Measurements from ENCODE around the gene GKAP1. TPM values are rescaled to one million over a fixed set of nuclear protein-coding genes. Genes with fewer than 3 reads are reported as not detected.

The GKAP1 gene
- total RNA-seq, 4 donors from 2014 or later, result 12.3 to 22.4 (median 13.4) TPM

Other genes with a start within 250 kb of the GKAP1 start
- 1 to 10 TPM; 4.6 to 9.3 (median 5.9) TPM for gene IDNK, start 194.6 kb downstream of the GKAP1 start, total RNA-seq
- 100 to 1,000 TPM; 112 to 123 (median 119) TPM for gene UBQLN1, start 109.8 kb downstream of the GKAP1 start, total RNA-seq
- 1 to 10 TPM; 3.9 to 5.4 (median 4.5) TPM for gene KIF27, start 103.7 kb upstream of the GKAP1 start, total RNA-seq
- 100 to 1,000 TPM; 398 to 596 (median 550) TPM for gene HNRNPK, start 162.4 kb upstream of the GKAP1 start, total RNA-seq
- 10 to 100 TPM in 1 of 4 donors, 1 to 10 TPM in 3; 5.3 to 11.6 (median 6.2) TPM for gene RMI1, start 163.0 kb upstream of the GKAP1 start, total RNA-seq

All from esophagus muscularis mucosa (tissue), 4 donors.